WTC11 (cell line): ENCODE data around the gene C11orf21. TPM values are rescaled to one million over a fixed set of nuclear protein-coding genes. Genes with fewer than 3 reads are reported as not detected.

Experiments
- ATAC-seq: fragments of 200-7000 bp; cut with Tn5 transposase; 2 replicates; pipeline ENCODE4 v1.10.0; 2021; ENCODE audit warnings: mild to moderate bottlenecking, moderate library complexity
- CTCF ChIA-PET: fragments of 300-600 bp; sonication (Branson Sonifier 250); formaldehyde crosslinking; loops from one replicate; lab custom pipeline; 2021; ENCODE audit warnings: antibody characterized with exemption; lab: Charles Lee
- POLR2A ChIA-PET: fragments of 350-600 bp; sonication (Branson Sonifier 250); formaldehyde crosslinking; loops from one replicate; lab custom pipeline; 2021; ENCODE audit warnings: antibody characterized with exemption; lab: Charles Lee
- DNase-seq: peaks from one replicate; pipeline ENCODE4 v3.0.0; 2021; ENCODE audit warnings: low spot score
- H3K27ac Mint-ChIP-seq: 2 replicates; pipeline ENCODE4 v1.8.0; 2021; ENCODE audit warnings: mixed read lengths
- H3K27me3 Mint-ChIP-seq: 2 replicates; pipeline ENCODE4 v1.8.0; 2021; ENCODE audit warnings: low read depth, mild to moderate bottlenecking, moderate library complexity, mixed read lengths
- H3K36me3 Mint-ChIP-seq: 2 replicates; pipeline ENCODE4 v1.8.0; 2021; ENCODE audit warnings: mixed read lengths
- H3K4me1 Mint-ChIP-seq: 2 replicates; pipeline ENCODE4 v1.8.0; 2022; ENCODE audit warnings: mixed read lengths
- H3K4me3 Mint-ChIP-seq: 2 replicates; pipeline ENCODE4 v1.8.0; 2021; ENCODE audit warnings: mild to moderate bottlenecking, moderate library complexity, mixed read lengths
- H3K9me3 Mint-ChIP-seq: 2 replicates; pipeline ENCODE4 v1.8.0; 2021; ENCODE audit warnings: mixed read lengths
- FOXK1 ChIP-seq: sonication (generic); formaldehyde crosslinking; IDR thresholded peaks from 2 replicates; pipeline ENCODE4 v1.8.0; 2022; ENCODE audit warnings: mild to moderate bottlenecking, moderate library complexity, missing genetic modification reagents
- HMGA2 ChIP-seq: fragments of 250-450 bp; sonication (Bioruptor Pico); IDR thresholded peaks from 2 replicates; pipeline ENCODE4 v1.4.0; 2021; ENCODE audit warnings: mild to moderate bottlenecking, moderate library complexity
- JAZF1 ChIP-seq: fragments of 250-450 bp; sonication (Bioruptor Pico); IDR thresholded peaks from 2 replicates; pipeline ENCODE4 v1.9.0; 2021; ENCODE audit warnings: moderate library complexity, mild to moderate bottlenecking, inconsistent platforms
- KAT7 ChIP-seq: sonication (generic); formaldehyde crosslinking; IDR thresholded peaks from 2 replicates; pipeline ENCODE4 v1.8.1; 2023; ENCODE audit warnings: missing genetic modification reagents, mild to moderate bottlenecking, borderline replicate concordance
- MLX ChIP-seq: sonication (generic); formaldehyde crosslinking; IDR thresholded peaks from 2 replicates; pipeline ENCODE4 v1.8.1; 2023; ENCODE audit warnings: mild to moderate bottlenecking, missing genetic modification reagents, moderate library complexity
- MYBL2 ChIP-seq: sonication (generic); formaldehyde crosslinking; IDR thresholded peaks from 2 replicates; pipeline ENCODE4 v1.8.1; 2023; ENCODE audit warnings: mild to moderate bottlenecking, moderate library complexity, missing genetic modification reagents
- NFYB ChIP-seq: sonication (generic); formaldehyde crosslinking; conservative IDR thresholded peaks from 2 replicates; pipeline ENCODE4 v1.8.0; 2022; ENCODE audit warnings: low read depth, missing genetic modification reagents
- NR1H2 ChIP-seq: sonication (generic); formaldehyde crosslinking; IDR thresholded peaks from 2 replicates; pipeline ENCODE4 v1.9.0; 2021; ENCODE audit warnings: mild to moderate bottlenecking, moderate library complexity, missing genetic modification reagents
- SMAD3 ChIP-seq: sonication (generic); formaldehyde crosslinking; IDR thresholded peaks from 2 replicates; pipeline ENCODE4 v1.8.0; 2022; ENCODE audit warnings: missing genetic modification reagents, mild to moderate bottlenecking, borderline replicate concordance
- SP1 ChIP-seq: sonication (generic); formaldehyde crosslinking; conservative IDR thresholded peaks from 2 replicates; pipeline ENCODE4 v1.8.1; 2022; ENCODE audit warnings: missing genetic modification reagents
- ZNF138 ChIP-seq: sonication (generic); formaldehyde crosslinking; conservative IDR thresholded peaks from 2 replicates; pipeline ENCODE4 v1.8.1; 2022; ENCODE audit warnings: mild to moderate bottlenecking, moderate library complexity, missing genetic modification reagents
- ZNF281 ChIP-seq: sonication (generic); formaldehyde crosslinking; IDR thresholded peaks from 2 replicates; pipeline ENCODE4 v1.8.0; 2023; ENCODE audit warnings: mild to moderate bottlenecking, missing genetic modification reagents
- ZNF425 ChIP-seq: fragments of 250-450 bp; sonication (Bioruptor Pico); conservative IDR thresholded peaks from 2 replicates; pipeline ENCODE4 v1.9.0; 2021; ENCODE audit warnings: mild to moderate bottlenecking
- ZNF532 ChIP-seq: fragments of 250-450 bp; sonication (Bioruptor Pico); IDR thresholded peaks from 2 replicates; pipeline ENCODE4 v1.9.0; 2021; ENCODE audit warnings: mild to moderate bottlenecking, borderline replicate concordance
- ZSCAN18 ChIP-seq: fragments of 250-450 bp; sonication (Bioruptor Pico); IDR thresholded peaks from 2 replicates; pipeline ENCODE4 v2.1.2; 2022; ENCODE audit warnings: mild to moderate bottlenecking, moderate library complexity
- total RNA-seq: library from RNA; stranded (reverse); gene quantifications from 3 replicates; pipeline ENCODE4 v1.2.3, GENCODE V29; 2021
- TF ChIP-seq, protein P1 (sequence below): sonication (generic); formaldehyde crosslinking; IDR thresholded peaks from 2 replicates; pipeline ENCODE4 v1.8.0; 2022; ENCODE audit warnings: mild to moderate bottlenecking, missing genetic modification reagents
- TF ChIP-seq, protein P2 (sequence below): sonication (generic); formaldehyde crosslinking; IDR thresholded peaks from 2 replicates; pipeline ENCODE4 v1.8.1; 2023; ENCODE audit warnings: mild to moderate bottlenecking, missing genetic modification reagents, moderate library complexity
- TF ChIP-seq, protein P3 (sequence below): sonication (generic); formaldehyde crosslinking; IDR thresholded peaks from 2 replicates; pipeline ENCODE4 v1.8.0; 2022; ENCODE audit warnings: mild to moderate bottlenecking, missing genetic modification reagents
- TF ChIP-seq, protein P4 (sequence below): sonication (generic); formaldehyde crosslinking; IDR thresholded peaks from 2 replicates; pipeline ENCODE4 v1.8.1; 2023; ENCODE audit warnings: mild to moderate bottlenecking, missing genetic modification reagents

The C11orf21 gene
- total RNA-seq, 1 experiment from 2014 or later, result 0.24 TPM

GRCh38 chr11:2289350-2289749 lies 12.4 kb downstream of the C11orf21 start (continued):
- TF ChIP-seq ZNF532 (CRISPR knock-in tag) (no peak), NR1H2 (CRISPR knock-in tag) (no peak), HMGA2 (CRISPR knock-in tag) (no peak), ZNF138 (CRISPR knock-in tag) (no peak), ZSCAN18 (CRISPR knock-in tag) (no peak), MLX (CRISPR knock-in tag) (no peak), KAT7 (CRISPR knock-in tag) (no peak), ZNF425 (CRISPR knock-in tag) (no peak), FOXK1 (CRISPR knock-in tag) (no peak), NFYB (CRISPR knock-in tag) (no peak)
- TF ChIP-seq, protein P1, sequence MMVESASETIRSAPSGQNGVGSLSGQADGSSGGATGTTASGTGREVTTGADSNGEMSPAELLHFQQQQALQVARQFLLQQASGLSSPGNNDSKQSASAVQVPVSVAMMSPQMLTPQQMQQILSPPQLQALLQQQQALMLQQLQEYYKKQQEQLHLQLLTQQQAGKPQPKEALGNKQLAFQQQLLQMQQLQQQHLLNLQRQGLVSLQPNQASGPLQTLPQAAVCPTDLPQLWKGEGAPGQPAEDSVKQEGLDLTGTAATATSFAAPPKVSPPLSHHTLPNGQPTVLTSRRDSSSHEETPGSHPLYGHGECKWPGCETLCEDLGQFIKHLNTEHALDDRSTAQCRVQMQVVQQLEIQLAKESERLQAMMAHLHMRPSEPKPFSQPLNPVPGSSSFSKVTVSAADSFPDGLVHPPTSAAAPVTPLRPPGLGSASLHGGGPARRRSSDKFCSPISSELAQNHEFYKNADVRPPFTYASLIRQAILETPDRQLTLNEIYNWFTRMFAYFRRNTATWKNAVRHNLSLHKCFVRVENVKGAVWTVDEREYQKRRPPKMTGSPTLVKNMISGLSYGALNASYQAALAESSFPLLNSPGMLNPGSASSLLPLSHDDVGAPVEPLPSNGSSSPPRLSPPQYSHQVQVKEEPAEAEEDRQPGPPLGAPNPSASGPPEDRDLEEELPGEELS (CRISPR knock-in tag), result no peak
- TF ChIP-seq, protein P2, sequence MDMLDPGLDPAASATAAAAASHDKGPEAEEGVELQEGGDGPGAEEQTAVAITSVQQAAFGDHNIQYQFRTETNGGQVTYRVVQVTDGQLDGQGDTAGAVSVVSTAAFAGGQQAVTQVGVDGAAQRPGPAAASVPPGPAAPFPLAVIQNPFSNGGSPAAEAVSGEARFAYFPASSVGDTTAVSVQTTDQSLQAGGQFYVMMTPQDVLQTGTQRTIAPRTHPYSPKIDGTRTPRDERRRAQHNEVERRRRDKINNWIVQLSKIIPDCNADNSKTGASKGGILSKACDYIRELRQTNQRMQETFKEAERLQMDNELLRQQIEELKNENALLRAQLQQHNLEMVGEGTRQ, result no peak

GRCh38 chr11:2287091-2287490 lies 14.6 kb downstream of the C11orf21 start:
- peaks cover 66% of the 10 kb centered on the region for H3K27me3 Mint-ChIP-seq
- peaks cover 8% of the 10 kb centered on the region; the same call in 1 of the 2 replicates for H3K4me1 Mint-ChIP-seq
- H3K36me3 Mint-ChIP-seq, result no peaks in the 10 kb centered on the region
- DNase-seq (peak; percentile 6), ATAC-seq (no peak)
- H3K4me3 Mint-ChIP-seq, result no peak overlapping the region
- ChIA-PET POLR2A (no interaction called here), CTCF (interaction anchor here (1.6 kb wide), 1 partner anchor 101 kb away, joined by 4 read pairs; no protein-coding TSS in a partner anchor)
- H3K27ac Mint-ChIP-seq, result no peak overlapping the region
- H3K9me3 Mint-ChIP-seq, result peaks cover 6% of the 10 kb centered on the region; the same call in 1 of the 2 replicates
- TF ChIP-seq MYBL2 (CRISPR knock-in tag) (no peak), ZNF281 (CRISPR knock-in tag) (no peak), SP1 (CRISPR knock-in tag) (no peak), FOXK1 (CRISPR knock-in tag) (no peak), JAZF1 (CRISPR knock-in tag) (no peak), SMAD3 (CRISPR knock-in tag) (no peak), HMGA2 (CRISPR knock-in tag) (no peak)
- TF ChIP-seq, protein P3, sequence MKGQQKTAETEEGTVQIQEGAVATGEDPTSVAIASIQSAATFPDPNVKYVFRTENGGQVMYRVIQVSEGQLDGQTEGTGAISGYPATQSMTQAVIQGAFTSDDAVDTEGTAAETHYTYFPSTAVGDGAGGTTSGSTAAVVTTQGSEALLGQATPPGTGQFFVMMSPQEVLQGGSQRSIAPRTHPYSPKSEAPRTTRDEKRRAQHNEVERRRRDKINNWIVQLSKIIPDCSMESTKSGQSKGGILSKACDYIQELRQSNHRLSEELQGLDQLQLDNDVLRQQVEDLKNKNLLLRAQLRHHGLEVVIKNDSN, result no peak
- TF ChIP-seq, protein P4, sequence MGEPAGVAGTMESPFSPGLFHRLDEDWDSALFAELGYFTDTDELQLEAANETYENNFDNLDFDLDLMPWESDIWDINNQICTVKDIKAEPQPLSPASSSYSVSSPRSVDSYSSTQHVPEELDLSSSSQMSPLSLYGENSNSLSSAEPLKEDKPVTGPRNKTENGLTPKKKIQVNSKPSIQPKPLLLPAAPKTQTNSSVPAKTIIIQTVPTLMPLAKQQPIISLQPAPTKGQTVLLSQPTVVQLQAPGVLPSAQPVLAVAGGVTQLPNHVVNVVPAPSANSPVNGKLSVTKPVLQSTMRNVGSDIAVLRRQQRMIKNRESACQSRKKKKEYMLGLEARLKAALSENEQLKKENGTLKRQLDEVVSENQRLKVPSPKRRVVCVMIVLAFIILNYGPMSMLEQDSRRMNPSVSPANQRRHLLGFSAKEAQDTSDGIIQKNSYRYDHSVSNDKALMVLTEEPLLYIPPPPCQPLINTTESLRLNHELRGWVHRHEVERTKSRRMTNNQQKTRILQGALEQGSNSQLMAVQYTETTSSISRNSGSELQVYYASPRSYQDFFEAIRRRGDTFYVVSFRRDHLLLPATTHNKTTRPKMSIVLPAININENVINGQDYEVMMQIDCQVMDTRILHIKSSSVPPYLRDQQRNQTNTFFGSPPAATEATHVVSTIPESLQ (CRISPR knock-in tag), result no peak
